H1 (cell line): Measurements from ENCODE around the gene VSX2. TPM values are rescaled to one million over a fixed set of nuclear protein-coding genes. Genes with fewer than 3 reads are reported as not detected.

Source experiments
- CTCF ChIA-PET: fragments of 300-600 bp; sonication (Branson Sonifier 250); formaldehyde crosslinking; loops from one replicate; lab custom pipeline; 2021; ENCODE audit not compliant: partially characterized antibody; lab: Charles Lee
- POLR2A ChIA-PET: fragments of 300-600 bp; sonication (Branson Sonifier 250); formaldehyde crosslinking; loops from one replicate; lab custom pipeline; 2021; ENCODE audit warnings: inconsistent platforms; ENCODE audit not compliant: partially characterized antibody; lab: Charles Lee
- DNase-seq, 2 experiments: peaks; one replicate each; pipeline versions ENCODE4 v3.0.0 to v3.0.0-alpha.2; 2010 to 2022; ENCODE audit warnings: low spot score in 2 of 2, low read depth in 1 of 2, mixed read lengths in 1 of 2
- FAIRE-seq: peaks from 2 replicates; lab custom pipeline; 2011; peaks lifted over from hg19 to GRCh38; lab: Jason Lieb, UNC
- H2AFZ ChIP-seq: 2 replicates; pipeline ENCODE4 v1.8.1; 2012; ENCODE audit warnings: low read length, inconsistent platforms
- H2AK5ac ChIP-seq: 2 replicates; pipeline ENCODE4 v1.6.1; 2013; ENCODE audit warnings: low read depth, low read length
- H2BK120ac ChIP-seq: replicated peaks from 2 replicates; pipeline ENCODE3; 2013; ENCODE audit warnings: low read depth, low read length, inconsistent platforms
- H2BK12ac ChIP-seq: 2 replicates; pipeline ENCODE4 v1.6.1; 2013; ENCODE audit warnings: low read depth, low read length
- H2BK15ac ChIP-seq: 2 replicates; pipeline ENCODE4 v1.6.1; 2013; ENCODE audit warnings: low read length
- H2BK20ac ChIP-seq: 2 replicates; pipeline ENCODE4 v1.6.1; 2013; ENCODE audit warnings: low read length
- H2BK5ac ChIP-seq: 2 replicates; pipeline ENCODE4 v1.6.1; 2013; ENCODE audit warnings: low read depth, low read length
- H3K14ac ChIP-seq: 2 replicates; pipeline ENCODE4 v1.6.1; 2013; ENCODE audit warnings: inconsistent platforms; ENCODE audit not compliant: insufficient read length
- H3K18ac ChIP-seq: 2 replicates; pipeline ENCODE4 v1.6.1; 2013; ENCODE audit warnings: low read length; ENCODE audit errors: extremely low read depth
- H3K23ac ChIP-seq: 2 replicates; pipeline ENCODE4 v1.6.1; 2013; ENCODE audit warnings: inconsistent platforms; ENCODE audit not compliant: insufficient read length
- H3K23me2 ChIP-seq: 2 replicates; pipeline ENCODE4 v1.6.1; 2013; ENCODE audit warnings: low read depth, low read length
- H3K27ac ChIP-seq: 2 replicates; pipeline ENCODE4 v1.6.1; 2011; ENCODE audit warnings: low read depth, low read length, inconsistent platforms
- H3K27me3 ChIP-seq, 4 experiments: replicated peaks in 1 of 4; 1 replicate in 1 of 4; 2 replicates in 3 of 4; pipeline versions ENCODE4 v1.6.1 to v1.8.1; 2011 to 2013; ENCODE audit warnings: low read length in 3 of 4, mild to moderate bottlenecking in 3 of 4, inconsistent platforms in 2 of 4, mixed read lengths in 2 of 4, moderate library complexity in 1 of 4; ENCODE audit not compliant: control insufficient read depth in 3 of 4, insufficient read depth in 3 of 4; ENCODE audit errors: extremely low read depth in 1 of 4
- H3K36me3 ChIP-seq, 4 experiments: 2 replicates each; pipeline versions ENCODE4 v1.6.1 to v1.8.1; 2011 to 2013; ENCODE audit warnings: mild to moderate bottlenecking in 4 of 4, low read length in 3 of 4, moderate library complexity in 2 of 4, control low read depth in 1 of 4, inconsistent platforms in 1 of 4; ENCODE audit not compliant: insufficient read depth in 4 of 4, control insufficient read depth in 2 of 4
- H3K4ac ChIP-seq: replicated peaks from 2 replicates; pipeline ENCODE3; 2013; ENCODE audit warnings: low read length, low read depth, mixed read lengths, inconsistent platforms; ENCODE audit not compliant: insufficient read length
- H3K4me1 ChIP-seq, 4 experiments: replicated peaks in 1 of 4; 1 replicate in 1 of 4; 2 replicates in 3 of 4; pipeline versions ENCODE4 v1.6.1 to v1.8.1; 2011 to 2013; ENCODE audit warnings: low read length in 3 of 4, inconsistent platforms in 2 of 4, mixed read lengths in 1 of 4; ENCODE audit not compliant: insufficient read depth in 4 of 4, control insufficient read depth in 3 of 4
- H3K4me2 ChIP-seq, 2 experiments: 2 replicates each; pipeline versions ENCODE4 v1.6.1 to v1.8.1; 2011 to 2013; ENCODE audit warnings: low read depth in 2 of 2, low read length in 2 of 2, control low read depth in 1 of 2, inconsistent platforms in 1 of 2, mild to moderate bottlenecking in 1 of 2; ENCODE audit not compliant: insufficient read depth in 1 of 2
- H3K4me3 ChIP-seq, 4 experiments: fragments of 200-600, 300-600 bp in 1 of 4; sonication (generic), shearing (Covaris generic), sonication (Bioruptor Twin) in 1 of 4; 2 replicates each; pipeline versions ENCODE4 v1.5.1 to v1.8.1; 2011 to 2016; ENCODE audit warnings: low read length in 4 of 4, low read depth in 3 of 4, control low read depth in 2 of 4, inconsistent platforms in 2 of 4, mild to moderate bottlenecking in 2 of 4, mixed read lengths in 1 of 4, moderate library complexity in 1 of 4; ENCODE audit not compliant: insufficient read depth in 2 of 4; ENCODE audit errors: extremely low read depth in 1 of 4
- H3K56ac ChIP-seq: replicated peaks from 2 replicates; pipeline ENCODE3; 2013; ENCODE audit warnings: low read depth, mild to moderate bottlenecking, mixed read lengths, low read length, inconsistent platforms; ENCODE audit not compliant: insufficient read length
- H3K79me1 ChIP-seq: 2 replicates; pipeline ENCODE4 v1.6.1; 2013; ENCODE audit warnings: low read depth, low read length, control low read depth
- H3K79me2 ChIP-seq, 2 experiments: 2 replicates each; pipeline versions ENCODE4 v1.6.1 to v1.8.1; 2012 to 2013; ENCODE audit warnings: low read length in 2 of 2, mild to moderate bottlenecking in 2 of 2, inconsistent platforms in 1 of 2; ENCODE audit not compliant: insufficient read depth in 2 of 2, control insufficient read depth in 1 of 2
- H3K9ac ChIP-seq, 4 experiments: replicated peaks in 1 of 4; 1 replicate in 1 of 4; 2 replicates in 3 of 4; pipeline versions ENCODE4 v1.6.1 to v1.8.1; 2011 to 2013; ENCODE audit warnings: low read depth in 3 of 4, low read length in 3 of 4, control low read depth in 2 of 4, mild to moderate bottlenecking in 2 of 4, moderate library complexity in 2 of 4, inconsistent platforms in 1 of 4; ENCODE audit errors: extremely low read depth in 1 of 4
- H3K9me3 ChIP-seq, 2 experiments: 2 replicates each; pipeline versions ENCODE4 v1.6.1 to v1.8.1; 2012 to 2013; ENCODE audit warnings: mild to moderate bottlenecking in 2 of 2, moderate library complexity in 2 of 2, control low read depth in 1 of 2, inconsistent platforms in 1 of 2, low read depth in 1 of 2, low read length in 1 of 2, mixed read lengths in 1 of 2; ENCODE audit not compliant: insufficient read depth in 2 of 2
- H4K20me1 ChIP-seq, 2 experiments: replicated peaks in 1 of 2; 2 replicates each; pipeline versions ENCODE3 to v1.8.1; 2011 to 2013; ENCODE audit warnings: inconsistent platforms in 2 of 2, low read length in 2 of 2, mild to moderate bottlenecking in 1 of 2; ENCODE audit not compliant: insufficient read depth in 2 of 2, control insufficient read depth in 1 of 2
- H4K5ac ChIP-seq: 2 replicates; pipeline ENCODE4 v1.6.1; 2013; ENCODE audit warnings: low read length, low read depth, mixed read lengths, inconsistent platforms; ENCODE audit not compliant: insufficient read length
- H4K8ac ChIP-seq: 2 replicates; pipeline ENCODE4 v1.8.0; 2013; ENCODE audit warnings: mild to moderate bottlenecking, moderate library complexity, low read length, inconsistent platforms; ENCODE audit not compliant: insufficient read depth; ENCODE audit errors: extremely low read depth
- H4K91ac ChIP-seq: replicated peaks from 2 replicates; pipeline ENCODE3; 2013; ENCODE audit warnings: low read length, mixed read lengths, inconsistent platforms; ENCODE audit not compliant: insufficient read length
- CBX8 ChIP-seq: fragments of 300-800, 300-1000 bp; sonication (generic); IDR thresholded peaks from 2 replicates; pipeline ENCODE4 v1.7.1; 2016; ENCODE audit warnings: low read depth, low read length, borderline replicate concordance
- NANOG ChIP-seq: IDR thresholded peaks from 2 replicates; pipeline ENCODE4 v1.6.1; 2011; ENCODE audit warnings: low read length, low read depth, mild to moderate bottlenecking, inconsistent platforms; ENCODE audit not compliant: insufficient read depth, poor library complexity, severe bottlenecking
- WGBS, 2 experiments: shearing (Covaris generic) in 1 of 2; methylation state at CpG; one replicate each; pipeline versions ENCODE4 v1.1.6 to v1.1.7; 2013 to 2015; ENCODE audit warnings: low lambda C conversion rate in 2 of 2, mixed read lengths in 2 of 2, inconsistent platforms in 1 of 2, low coverage in 1 of 2, missing lambda C conversion rate in 1 of 2; ENCODE audit not compliant: insufficient replicate concordance in 2 of 2, insufficient coverage in 1 of 2, insufficient read length in 1 of 2; ENCODE audit errors: extremely low coverage in 1 of 2, missing lambda C conversion rate in 1 of 2; 5-methylcytosine and 5-hydroxymethylcytosine counted together
- polyA plus RNA-seq, 7 experiments: library from polyadenylated mRNA; depleted of rRNA in 3 of 7; stranded (reverse) in 5 of 7; unstranded in 2 of 7; fragments of >200 nt in 5 of 7; fragments of 200-250 nt in 2 of 7; gene quantifications; 1 replicate in 5 of 7; 2 replicates in 1 of 7; 4 replicates in 1 of 7; pipeline versions ENCODE4 v1.2.1 to v1.2.3, GENCODE V29; 2011 to 2013; ENCODE audit warnings: missing spikeins in 2 of 7, mixed read lengths in 2 of 7
- total RNA-seq: library from RNA; stranded (reverse); fragmentation: NEBNext Ultra II Directional; extraction: Animal tissue kit (Norgen Biotek cat#: 25700); gene quantifications from 2 replicates; pipeline ENCODE4 v1.2.1, GENCODE V29; 2021

VSX2 gene
- total and polyA plus RNA-seq, 2 of the 8 experiments (the other 6 are each of a cell fraction or from before 2014, with no cell fraction given): 0.08 to 0.22 TPM

- ChIA-PET POLR2A (interaction anchor here (1.1 kb wide), 1 partner anchor 14 kb away, joined by 3 read pairs; no protein-coding TSS in a partner anchor), CTCF (interaction anchor here (0.5 to 9.9 kb wide), 7 partner anchors 11 to 217 kb away, joined by 3 to 122 read pairs (median 3); partner anchors contain the start of gene VSX2)
- no peak overlapping the region for H3K18ac ChIP-seq
- H2BK20ac ChIP-seq: no peak overlapping the region
- no peak overlapping the region for H2BK5ac ChIP-seq
- H3K56ac ChIP-seq: no peak overlapping the region
- no peak overlapping the region for H3K9ac ChIP-seq
- H3K9me3 ChIP-seq: no peaks in the 10 kb centered on the region
- no peak overlapping the region for H4K91ac ChIP-seq
- H4K20me1 ChIP-seq: no peaks in the 10 kb centered on the region
- no peak for DNase-seq
- no peak overlapping the region for H3K27ac ChIP-seq
- H3K79me2 ChIP-seq: no peaks in the 10 kb centered on the region
- no peak for FAIRE-seq
- H3K14ac ChIP-seq: no peak overlapping the region
- H2AFZ ChIP-seq: no peak overlapping the region
- peaks cover 8% of the 10 kb centered on the region; the same call in 1 of the 2 replicates for H3K23me2 ChIP-seq
- no peak overlapping the region for H4K8ac ChIP-seq
- peaks cover 0 to 2% (median 0%) of the 10 kb centered on the region in 4 experiments; a peak in 2 of 7 replicates for H3K4me1 ChIP-seq
- H3K23ac ChIP-seq: no peak overlapping the region
- no peak overlapping the region for H2BK15ac ChIP-seq
- H4K5ac ChIP-seq: no peak overlapping the region
- H3K36me3 ChIP-seq: no peaks in the 10 kb centered on the region
- H3K4ac ChIP-seq: no peak overlapping the region
- H3K79me1 ChIP-seq: no peaks in the 10 kb centered on the region
- no peak overlapping the region for H3K4me2 ChIP-seq
- WGBS, 2 experiments: 87% methylated on average over 4 of the region's 4 CpGs; no CpG with 5 or more reads in 1 of the 2 experiments
- TF ChIP-seq CBX8 (no peak), NANOG (no peak)
- H2AK5ac ChIP-seq: no peak overlapping the region
- H2BK12ac ChIP-seq: no peak overlapping the region
- H3K4me3 ChIP-seq: no peak overlapping the region
- no peak overlapping the region for H2BK120ac ChIP-seq
- H3K27me3 ChIP-seq: peaks cover 3 to 18% (median 17%) of the 10 kb centered on the region in 4 experiments
These were observed 22.0 kb downstream of the VSX2 start for GRCh38 chr14:74261288-74261687.
